Kasumi-1 (cell line): ENCODE results near the gene FOSL1.

ENCODE experiments used
- DNase-seq, 2 experiments: peaks; one replicate each; lab custom pipeline; 2025; lab: John Stamatoyannopoulos, UW

FOSL1 gene

GRCh38 chr11:65882120-65883057, 17.8 kb downstream of the FOSL1 start:
- DNase-seq, result no peak

DNA sequence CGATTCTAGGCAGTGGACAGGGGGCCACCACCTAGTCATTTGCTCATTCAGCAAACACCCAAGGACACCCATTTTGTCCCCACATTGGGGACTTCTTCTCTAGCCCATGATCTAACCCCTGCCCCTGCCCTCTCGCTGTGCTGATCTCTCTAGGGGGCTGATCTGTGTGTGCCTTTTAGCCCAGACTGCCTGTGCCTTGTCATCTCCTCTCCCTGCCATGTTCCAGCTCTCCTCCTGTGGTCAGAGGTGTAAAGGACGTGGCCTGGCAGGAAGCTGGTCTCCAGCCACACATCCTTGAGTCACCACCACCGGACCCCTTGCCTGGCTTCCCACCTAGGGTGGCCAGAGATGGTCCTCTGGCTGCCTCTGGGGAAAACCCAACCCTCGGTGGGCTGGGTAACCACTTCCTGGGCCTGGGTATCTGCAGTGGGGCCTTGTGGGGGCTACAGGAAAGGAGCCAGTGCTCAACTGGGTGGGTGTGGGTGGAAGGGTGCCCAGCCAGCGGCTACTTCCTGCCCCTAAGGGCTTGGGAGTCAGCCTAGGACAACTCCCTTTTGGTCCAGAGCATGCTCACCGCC, 19.3 kb downstream of the FOSL1 start:
- DNase-seq, result no peak

GRCh38 chr11:65880027-65880426, 20.2 kb downstream of the FOSL1 start:
- no peak for DNase-seq

GRCh38 chr11:65879617-65880016, 20.6 kb downstream of the FOSL1 start, which contains the start of gene CTSW:
TSS of gene CTSW (plus strand) at chr11:65879837. CDS start at chr11:65879855, 18 bp downstream.
- no peak for DNase-seq

DNA sequence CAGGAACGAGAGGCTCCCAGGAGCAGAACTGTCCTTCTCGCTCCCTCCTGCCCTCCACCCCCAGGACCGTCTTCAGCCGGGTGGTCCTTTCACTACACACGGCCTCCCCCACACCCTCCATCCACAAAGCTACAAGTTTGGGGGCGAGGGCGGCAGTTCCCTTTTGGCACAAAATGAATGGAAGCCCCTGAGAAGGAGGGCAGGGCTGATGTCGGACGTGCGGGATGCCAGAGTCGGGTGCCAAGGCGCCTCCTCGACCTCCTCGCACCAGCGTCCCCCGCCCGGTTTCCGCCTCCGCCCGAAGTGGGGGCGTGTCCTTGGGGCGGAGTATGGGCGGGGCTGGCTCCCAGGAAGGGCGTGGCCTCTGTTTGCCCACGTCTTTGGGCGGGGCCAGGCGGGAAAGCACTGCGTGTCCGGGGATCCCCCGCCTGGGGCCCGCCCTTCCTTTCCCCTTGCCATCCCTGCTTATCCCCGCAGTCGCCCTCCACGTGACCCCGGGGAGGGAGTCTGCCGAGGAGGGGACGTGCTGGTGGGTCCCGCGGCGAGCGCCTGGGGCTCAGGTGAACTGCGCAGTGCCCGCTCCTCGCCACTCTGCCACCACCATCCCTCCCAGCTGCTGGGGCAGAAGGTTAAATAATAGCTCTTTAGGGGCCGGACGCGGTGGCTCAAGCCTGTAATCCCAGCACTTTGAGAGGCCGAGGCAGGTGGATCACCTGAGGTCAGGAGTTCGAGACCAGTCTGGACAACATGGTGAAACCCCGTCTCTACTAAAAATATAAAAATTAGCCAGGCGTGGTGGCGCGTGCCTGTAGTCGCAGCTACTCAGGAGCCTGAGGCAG, 26.7 kb downstream of the FOSL1 start:
- DNase-seq, result peak; percentile 86 to 88

DNA sequence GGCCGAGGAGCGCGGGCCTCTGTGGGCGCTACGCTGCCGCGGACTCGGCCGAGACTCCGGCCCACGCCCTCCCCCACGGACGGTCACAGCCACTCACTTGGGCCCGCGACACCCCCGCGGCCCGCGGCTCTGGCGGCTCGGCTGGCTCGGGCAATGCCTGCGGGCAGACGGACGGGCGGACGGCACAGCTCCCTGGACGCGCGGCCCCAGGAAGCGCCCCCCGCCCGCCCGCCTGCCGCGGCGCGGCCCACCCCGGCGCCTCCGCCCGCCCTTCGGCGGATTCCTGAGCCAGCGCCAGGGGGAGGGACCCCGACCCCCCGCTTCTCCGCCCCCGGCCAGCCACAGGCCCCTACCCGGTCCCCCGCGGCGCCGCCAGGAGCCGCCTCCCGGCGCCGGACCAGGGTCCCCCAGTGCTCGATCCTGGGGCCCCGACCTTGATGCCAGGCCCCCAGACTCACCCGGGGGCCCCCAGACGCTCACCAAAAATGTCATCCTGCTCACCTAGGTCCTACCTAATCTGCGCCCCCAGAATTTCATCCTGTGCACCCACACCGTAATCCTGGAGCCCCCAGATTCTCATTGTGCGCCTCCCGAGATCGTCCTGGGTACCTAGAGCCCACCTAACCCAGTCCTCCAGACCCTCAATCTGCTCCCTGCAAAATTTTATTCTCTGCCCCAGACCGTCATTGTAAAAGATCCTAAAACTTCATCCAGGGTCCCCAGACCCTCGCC, 27.4 kb downstream of the FOSL1 start, which contains the start of gene EFEMP2:
TSS of gene EFEMP2 (minus strand) at position 215 of the 732 bp plus-strand sequence. CDS start 446 bp downstream, outside the sequence.
- DNase-seq, result no peak

- DNase-seq, result no peak
Observed at GRCh38 chr11:65871811-65872548, 28.2 kb downstream of the FOSL1 start.

DNA sequence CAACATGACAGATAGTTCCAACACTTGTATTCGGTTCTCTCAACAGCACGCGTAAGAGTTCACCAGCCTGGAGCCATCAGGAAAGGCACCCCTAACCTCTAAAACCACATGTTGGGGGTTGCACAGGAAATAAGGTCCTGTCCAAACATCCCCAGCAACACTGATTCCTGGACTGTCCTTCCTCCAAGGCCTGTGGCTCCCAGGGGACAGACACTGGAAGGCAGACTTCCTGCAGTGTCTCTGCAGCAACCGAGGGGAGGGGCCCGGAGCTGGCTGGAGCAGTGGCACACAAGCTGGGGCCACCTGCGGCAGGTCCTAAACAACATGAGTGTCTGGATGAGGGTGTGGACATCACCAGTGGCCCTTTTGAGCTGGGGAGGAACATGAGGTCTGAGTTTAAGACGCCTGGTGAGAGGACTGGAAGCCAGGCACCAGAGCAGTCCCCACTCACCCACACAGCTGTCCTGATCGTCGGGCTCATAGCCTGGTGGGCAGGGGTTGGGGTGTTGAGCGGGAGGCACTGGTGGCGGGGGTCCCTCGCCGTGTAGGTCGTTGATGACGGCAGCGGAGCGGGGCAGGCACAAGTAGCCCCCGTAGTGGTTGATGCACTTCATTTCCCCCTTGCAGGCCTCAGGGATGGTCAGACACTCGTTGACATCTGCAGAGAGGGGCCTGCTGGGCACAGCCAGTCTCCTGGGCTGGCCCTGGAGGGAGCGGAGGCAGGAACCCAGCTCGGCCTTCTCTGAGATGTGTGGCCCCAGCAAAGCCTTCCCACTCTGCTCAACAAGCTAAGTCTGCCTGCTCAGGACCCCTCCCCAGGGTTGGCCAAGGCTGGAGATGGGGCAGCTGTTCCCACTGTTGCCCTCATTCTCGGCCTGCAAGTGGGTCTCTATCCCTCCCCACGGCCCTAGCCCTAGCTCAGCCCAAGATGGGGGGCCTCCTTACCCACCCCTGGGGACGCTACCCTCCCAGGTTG, 29.2 kb downstream of the FOSL1 start:
- DNase-seq, result peak; percentile 30 to 53

GRCh38 chr11:65870307-65870658, 29.9 kb downstream of the FOSL1 start:
- no peak for DNase-seq

- no peak for DNase-seq
Observed at GRCh38 chr11:65869643-65870306, 30.4 kb downstream of the FOSL1 start.

- DNase-seq, result no peak
Observed at GRCh38 chr11:65868907-65869306, 31.3 kb downstream of the FOSL1 start.

- DNase-seq, result peak; percentile 25 to 43
Observed at GRCh38 chr11:65868076-65868667, 32.0 kb downstream of the FOSL1 start.

DNA sequence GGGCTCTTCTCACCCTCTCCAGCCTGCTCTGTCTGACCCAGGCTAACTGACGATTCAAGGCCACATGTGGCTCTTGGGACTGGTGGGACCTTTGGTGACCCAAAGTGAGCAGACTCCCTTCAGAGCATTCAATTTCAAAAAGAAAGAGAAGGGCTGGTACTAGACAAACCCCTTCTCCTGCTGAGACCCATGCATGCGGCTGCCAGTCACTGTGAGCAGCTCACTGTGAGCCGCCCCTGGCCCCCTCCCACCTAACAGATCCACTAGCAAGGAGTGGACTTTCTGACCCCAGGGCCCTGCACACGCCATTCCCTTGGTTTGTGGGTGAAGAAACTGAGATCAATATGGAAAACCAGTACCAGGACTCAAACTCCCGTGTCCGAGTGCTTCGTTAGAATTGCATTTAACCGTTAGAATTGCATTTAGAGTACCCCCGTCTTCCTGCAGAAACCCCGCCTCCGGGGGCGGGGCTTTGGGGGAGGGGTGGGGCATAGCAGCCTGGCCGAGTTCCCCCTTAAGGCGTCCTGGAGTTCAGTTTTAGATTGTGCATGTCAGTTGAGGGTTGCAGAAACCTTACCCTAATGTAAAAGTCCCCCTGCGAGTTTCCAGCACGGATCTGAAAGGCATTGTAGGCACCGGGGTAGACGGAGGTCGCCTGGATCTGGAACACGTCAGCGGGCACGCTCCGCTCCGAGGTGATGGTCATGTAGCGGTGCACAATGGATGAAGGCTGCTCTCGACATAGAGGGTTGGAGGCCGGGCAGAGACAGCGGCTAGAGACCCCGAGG, 32.7 kb downstream of the FOSL1 start:
- no peak for DNase-seq

DNA sequence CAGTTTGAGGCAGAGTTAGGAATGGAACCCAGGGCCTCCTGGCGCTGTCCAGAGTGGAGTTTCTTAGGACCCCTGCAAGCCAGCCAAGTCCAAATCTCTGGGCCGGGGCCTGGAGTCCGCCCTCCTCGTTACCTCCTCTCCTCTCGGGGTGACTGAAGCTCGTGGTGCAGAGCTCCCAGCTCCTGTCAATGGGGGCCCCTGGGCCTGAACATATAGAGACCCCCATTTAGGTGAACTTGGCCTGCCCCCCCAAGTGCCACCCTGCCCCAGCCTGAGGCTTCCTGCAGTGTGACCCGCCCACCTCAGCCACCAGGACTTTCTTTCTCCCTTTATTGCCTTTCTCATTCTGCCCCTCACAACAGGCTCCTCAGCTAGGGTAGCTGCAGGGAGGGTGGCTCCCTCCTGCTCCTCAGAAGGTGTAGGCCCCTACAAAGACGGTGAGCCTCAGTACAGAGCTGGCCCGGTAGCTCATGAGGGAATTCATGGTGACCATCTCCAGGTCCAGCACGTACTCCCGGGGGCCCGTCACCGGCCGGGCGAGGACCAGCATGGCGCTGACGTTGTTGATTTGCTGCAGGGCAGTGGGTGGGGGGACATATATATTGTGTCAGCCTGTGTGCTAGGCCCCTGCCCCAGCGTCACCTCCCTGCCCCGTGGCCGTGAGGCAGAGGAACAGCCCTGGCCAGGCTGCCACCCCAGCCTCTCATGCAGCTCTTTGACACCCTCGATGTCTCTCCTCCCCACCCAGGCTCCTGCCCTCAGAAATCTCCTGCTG, 33.5 kb downstream of the FOSL1 start:
- DNase-seq, result no peak

- DNase-seq, result no peak
Observed at GRCh38 chr11:65865550-65866172, 34.5 kb downstream of the FOSL1 start.

DNA sequence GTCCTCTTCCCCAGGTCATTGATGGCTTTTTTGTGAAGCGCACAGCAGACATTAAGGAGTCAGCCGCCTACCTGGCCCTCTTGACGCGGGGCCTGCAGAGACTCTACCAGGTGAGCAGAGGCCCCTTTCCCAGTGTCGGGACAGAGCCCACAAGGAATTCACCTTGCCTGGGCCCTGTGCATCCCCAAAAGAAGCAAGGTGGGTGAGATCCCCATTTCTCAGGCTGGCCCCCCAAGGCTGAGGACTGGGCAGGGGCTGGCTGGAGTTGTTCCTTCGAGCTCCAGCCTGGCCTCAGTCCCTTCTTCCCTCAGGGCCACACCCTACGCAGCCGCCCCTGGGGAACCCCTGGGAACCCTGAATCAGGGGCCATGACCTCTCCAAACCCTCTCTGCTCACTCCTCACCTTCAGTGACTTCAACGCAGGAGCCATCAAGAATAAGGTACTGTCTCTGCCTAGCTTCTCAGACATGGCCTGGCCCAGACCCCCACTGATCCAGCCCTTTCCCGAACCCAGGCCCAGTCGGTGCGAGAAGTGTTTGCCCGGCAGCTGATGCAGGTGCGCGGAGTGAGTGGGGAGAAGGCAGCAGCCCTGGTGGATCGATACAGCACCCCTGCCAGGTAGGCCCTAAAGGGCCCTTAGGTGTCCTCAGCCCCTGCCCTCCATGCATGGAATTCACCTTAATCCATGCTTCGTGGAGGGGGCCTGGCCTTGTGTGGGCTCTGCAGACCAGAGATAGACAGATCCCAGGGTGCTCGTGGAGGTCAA, 35.3 kb downstream of the FOSL1 start:
- DNase-seq, result no peak
